MM.1S (cell line): ENCODE measurements around the gene SEMA6A.

Experiments used
- DNase-seq: peaks from one replicate; pipeline ENCODE4 v3.0.0-alpha.2; 2015
- H2AFZ ChIP-seq: fragments of 300-600 bp; sonication (generic); 2 replicates; pipeline ENCODE4 v1.6.0; 2016; ENCODE audit warnings: antibody characterized with exemption, low read length
- H3F3A ChIP-seq: fragments of 300-600 bp; sonication (generic); 2 replicates; pipeline ENCODE4 v1.6.1; 2016; ENCODE audit warnings: mild to moderate bottlenecking, antibody characterized with exemption, low read length, moderate library complexity, mixed read lengths; ENCODE audit not compliant: insufficient read depth
- H3K27ac ChIP-seq: fragments of 300-600 bp; sonication (generic); 2 replicates; pipeline ENCODE4 v1.5.1; 2016; ENCODE audit warnings: mild to moderate bottlenecking, low read length
- H3K27me3 ChIP-seq: fragments of 300-600 bp; sonication (generic); replicated peaks from 2 replicates; pipeline ENCODE4 v1.6.0; 2016; ENCODE audit warnings: low read length; ENCODE audit not compliant: insufficient read depth
- H3K36me3 ChIP-seq: fragments of 300-600 bp; sonication (generic); replicated peaks from 2 replicates; pipeline ENCODE4 v1.6.1; 2016; ENCODE audit warnings: mild to moderate bottlenecking, low read length, mixed read lengths; ENCODE audit not compliant: insufficient read depth
- H3K4me1 ChIP-seq: fragments of 300-600 bp; sonication (generic); 2 replicates; pipeline ENCODE4 v1.6.1; 2016; ENCODE audit warnings: low read length, mixed read lengths
- H3K4me2 ChIP-seq: fragments of 300-600 bp; sonication (generic); 2 replicates; pipeline ENCODE4 v1.6.0; 2016; ENCODE audit warnings: low read depth, low read length
- H3K4me3 ChIP-seq: fragments of 300-600 bp; sonication (generic); 2 replicates; pipeline ENCODE4 v1.5.1; 2016; ENCODE audit warnings: low read length, mixed read lengths
- H3K79me2 ChIP-seq: fragments of 300-600 bp; sonication (generic); 2 replicates; pipeline ENCODE4 v1.6.1; 2016; ENCODE audit warnings: mixed run types, low read length, mixed read lengths
- H3K9ac ChIP-seq: fragments of 300-600 bp; sonication (generic); 2 replicates; pipeline ENCODE4 v1.6.1; 2016; ENCODE audit warnings: low read length, mixed read lengths
- H3K9me2 ChIP-seq: fragments of 300-600 bp; sonication (generic); replicated peaks from 2 replicates; pipeline ENCODE4 v1.6.1; 2016; ENCODE audit warnings: mild to moderate bottlenecking, low read length, mixed read lengths; ENCODE audit not compliant: insufficient read depth
- H3K9me3 ChIP-seq: fragments of 300-600 bp; sonication (generic); replicated peaks from 2 replicates; pipeline ENCODE4 v1.6.1; 2016; ENCODE audit warnings: mild to moderate bottlenecking, low read length, mixed read lengths; ENCODE audit not compliant: insufficient read depth
- H4K20me1 ChIP-seq: fragments of 300-600 bp; sonication (generic); 2 replicates; pipeline ENCODE4 v1.6.1; 2016; ENCODE audit warnings: mild to moderate bottlenecking, low read length, moderate library complexity, mixed read lengths; ENCODE audit not compliant: insufficient read depth
- CTCF ChIP-seq: fragments of 300-600 bp; sonication (generic); IDR thresholded peaks from 2 replicates; pipeline ENCODE4 v1.5.1; 2016; ENCODE audit warnings: antibody characterized with exemption, low read length, mixed read lengths
- EZH2 ChIP-seq: fragments of 300-600 bp; sonication (generic); optimal IDR thresholded peaks from 2 replicates; pipeline ENCODE3; 2017; ENCODE audit warnings: low read depth, mild to moderate bottlenecking, antibody characterized with exemption, low read length, mixed read lengths
- EZH2phosphoT487 ChIP-seq: fragments of 300-600 bp; sonication (generic); IDR thresholded peaks from 2 replicates; pipeline ENCODE4 v1.6.1; 2018; ENCODE audit warnings: antibody characterized with exemption, low read length

Gene SEMA6A

GRCh38 chr5:116428966-116429365 is 145.7 kb downstream of the SEMA6A start:
- DNase-seq, result no peak
- H3F3A ChIP-seq, result no peaks in the 10 kb centered on the region
- no peak for TF ChIP-seq CTCF
- no peak for TF ChIP-seq EZH2phosphoT487
- no peak for TF ChIP-seq EZH2

GRCh38 chr5:116428413-116428812 is 146.2 kb downstream of the SEMA6A start:
- no peaks in the 10 kb centered on the region for H3K9me3 ChIP-seq
- no peak for DNase-seq
- no peak overlapping the region for H3K4me3 ChIP-seq
- H3K36me3 ChIP-seq, result no peaks in the 10 kb centered on the region
- H3K4me1 ChIP-seq, result no peaks in the 10 kb centered on the region
- TF ChIP-seq EZH2 (no peak), EZH2phosphoT487 (no peak), CTCF (no peak)
- H4K20me1 ChIP-seq, result no peaks in the 10 kb centered on the region
- H3K9me2 ChIP-seq, result no peaks in the 10 kb centered on the region
- H3K9ac ChIP-seq, result no peak overlapping the region
- no peak overlapping the region for H3K27ac ChIP-seq
- H3F3A ChIP-seq, result no peaks in the 10 kb centered on the region
- H2AFZ ChIP-seq, result no peak overlapping the region
- no peaks in the 10 kb centered on the region for H3K79me2 ChIP-seq
- no peaks in the 10 kb centered on the region for H3K27me3 ChIP-seq
- H3K4me2 ChIP-seq, result no peak overlapping the region

More at GRCh38 chr5:116428966-116429365, 145.7 kb downstream of the SEMA6A start:
- no peak overlapping the region for H3K9ac ChIP-seq
- no peaks in the 10 kb centered on the region for H3K36me3 ChIP-seq
- no peak overlapping the region for H3K4me2 ChIP-seq
- no peaks in the 10 kb centered on the region for H3K9me2 ChIP-seq
- H3K4me1 ChIP-seq, result no peaks in the 10 kb centered on the region
- H3K79me2 ChIP-seq, result no peaks in the 10 kb centered on the region
- no peak overlapping the region for H2AFZ ChIP-seq
- H3K4me3 ChIP-seq, result no peak overlapping the region
- no peaks in the 10 kb centered on the region for H3K9me3 ChIP-seq
- H4K20me1 ChIP-seq, result no peaks in the 10 kb centered on the region
- no peak overlapping the region for H3K27ac ChIP-seq
- H3K27me3 ChIP-seq, result no peaks in the 10 kb centered on the region

- H3K4me3 ChIP-seq, result no peak overlapping the region
- H3K27me3 ChIP-seq, result no peaks in the 10 kb centered on the region
- DNase-seq, result no peak
Observed at GRCh38 chr5:116424951-116425350, 149.7 kb downstream of the SEMA6A start.

More at GRCh38 chr5:116424951-116425350, 149.7 kb downstream of the SEMA6A start:
- Histone ChIP-seq H3K9ac (no peak overlapping the region), H3K36me3 (no peaks in the 10 kb centered on the region), H3K4me1 (no peaks in the 10 kb centered on the region), H3K79me2 (no peaks in the 10 kb centered on the region), H4K20me1 (no peaks in the 10 kb centered on the region), H3K9me3 (no peaks in the 10 kb centered on the region), H3F3A (no peaks in the 10 kb centered on the region), H3K9me2 (no peaks in the 10 kb centered on the region), H2AFZ (no peak overlapping the region), H3K4me2 (no peak overlapping the region), H3K27ac (no peak overlapping the region)
- TF ChIP-seq CTCF (no peak), EZH2 (no peak), EZH2phosphoT487 (no peak)
